ENCODE data around the gene SELENOF. TPM values are rescaled to one million over a fixed set of nuclear protein-coding genes. Genes with fewer than 3 reads are reported as not detected.
A peak's percentile ranks its signal among the peaks of the same experiment; 100 is the strongest.

The SELENOF gene
- total RNA-seq, 1 donor from 2014 or later = 114 TPM

GRCh38 chr1:86933562-86934377 is 19.8 kb upstream of the SELENOF start:
- no peaks in the 10 kb centered on the region for H3K36me3 Mint-ChIP-seq (ENCODE audit: insufficient read depth)
- no peak for DNase-seq (ENCODE audit: low spot score, unreplicated experiment)
- H3K9me3 Mint-ChIP-seq (ENCODE audit: low read depth) = no peaks in the 10 kb centered on the region
- no peak for TF ChIP-seq CTCF (IDR thresholded peaks at IDR 0.05; ENCODE audit: unreplicated experiment)
- no peak overlapping the region for H3K4me3 Mint-ChIP-seq (ENCODE audit: low read depth)
- H3K27ac Mint-ChIP-seq = peak overlapping the region; percentile 85
- H3K4me1 Mint-ChIP-seq (ENCODE audit: low read depth) = peaks cover 28% of the 10 kb centered on the region
- H3K27me3 Mint-ChIP-seq = no peaks in the 10 kb centered on the region

GRCh38 chr1:86933051-86933450 is 19.1 kb upstream of the SELENOF start:
- Mint-ChIP-seq H3K27ac (peak overlapping the region; percentile 85), H3K4me3 (ENCODE audit: low read depth) (no peak overlapping the region), H3K9me3 (ENCODE audit: low read depth) (no peaks in the 10 kb centered on the region), H3K27me3 (no peaks in the 10 kb centered on the region), H3K36me3 (ENCODE audit: insufficient read depth) (no peaks in the 10 kb centered on the region), H3K4me1 (ENCODE audit: low read depth) (peaks cover 25% of the 10 kb centered on the region)
- no peak for DNase-seq (ENCODE audit: low spot score, unreplicated experiment)
- TF ChIP-seq CTCF (IDR thresholded peaks at IDR 0.05; ENCODE audit: unreplicated experiment) = no peak

DNA sequence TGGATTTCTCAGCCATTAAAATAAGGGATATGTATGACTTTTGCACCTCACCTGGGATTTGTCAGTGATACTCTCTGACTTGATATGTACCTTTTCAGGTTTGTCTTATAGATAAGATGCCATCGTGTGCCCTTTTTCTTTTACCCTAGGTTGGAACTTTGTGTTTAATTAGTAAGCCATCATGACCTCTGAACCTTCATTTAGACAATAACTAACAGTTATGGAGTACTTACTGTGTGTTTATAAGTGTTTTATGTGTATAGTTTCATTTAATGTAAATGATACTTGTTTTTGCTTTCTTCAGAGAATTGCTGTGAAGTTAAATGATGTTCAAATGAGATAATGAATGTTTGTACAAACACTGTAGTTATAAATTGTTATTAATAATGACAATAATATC is 14.9 kb upstream of the SELENOF start:
- TF ChIP-seq CTCF (IDR thresholded peaks at IDR 0.05; ENCODE audit: unreplicated experiment) = no peak
- Mint-ChIP-seq H3K27me3 (no peaks in the 10 kb centered on the region), H3K4me1 (ENCODE audit: low read depth) (peaks cover 19% of the 10 kb centered on the region), H3K36me3 (ENCODE audit: insufficient read depth) (peaks cover 12% of the 10 kb centered on the region), H3K9me3 (ENCODE audit: low read depth) (peaks cover 16% of the 10 kb centered on the region), H3K4me3 (ENCODE audit: low read depth) (no peak overlapping the region), H3K27ac (no peak overlapping the region)
- DNase-seq (ENCODE audit: low spot score, unreplicated experiment) = no peak

- TF ChIP-seq CTCF (IDR thresholded peaks at IDR 0.05; ENCODE audit: unreplicated experiment) = no peak
- Mint-ChIP-seq H3K36me3 (ENCODE audit: insufficient read depth) (peaks cover 23% of the 10 kb centered on the region), H3K9me3 (ENCODE audit: low read depth) (peaks cover 27% of the 10 kb centered on the region), H3K4me3 (ENCODE audit: low read depth) (no peak overlapping the region), H3K27me3 (no peaks in the 10 kb centered on the region), H3K27ac (no peak overlapping the region), H3K4me1 (ENCODE audit: low read depth) (peaks cover 9% of the 10 kb centered on the region)
- no peak for DNase-seq (ENCODE audit: low spot score, unreplicated experiment)
Measured at GRCh38 chr1:86926883-86927282, 13.0 kb upstream of the SELENOF start.

- H3K4me1 Mint-ChIP-seq (ENCODE audit: low read depth) = peaks cover 9% of the 10 kb centered on the region
- H3K27me3 Mint-ChIP-seq = no peaks in the 10 kb centered on the region
- TF ChIP-seq CTCF (IDR thresholded peaks at IDR 0.05; ENCODE audit: unreplicated experiment) = no peak
- H3K4me3 Mint-ChIP-seq (ENCODE audit: low read depth) = no peak overlapping the region
- no peak for DNase-seq (ENCODE audit: low spot score, unreplicated experiment)
- H3K36me3 Mint-ChIP-seq (ENCODE audit: insufficient read depth) = peaks cover 29% of the 10 kb centered on the region
- peaks cover 35% of the 10 kb centered on the region for H3K9me3 Mint-ChIP-seq (ENCODE audit: low read depth)
- no peak overlapping the region for H3K27ac Mint-ChIP-seq
Measured at GRCh38 chr1:86925742-86926141, 11.8 kb upstream of the SELENOF start.

Data from progenitor cell of endocrine pancreas (in vitro differentiated cells).